Skeletal muscle satellite cell (primary cell): ENCODE measurements around the gene C19orf33. TPM values are rescaled to one million over a fixed set of nuclear protein-coding genes. Genes with fewer than 3 reads are reported as not detected.
"Not testable (repeated sequence)": the region's sequence is repeated elsewhere in the genome, so short reads cannot be mapped to it uniquely, and the experiment has no call there.

Source experiments
- H3K27me3 ChIP-seq: 2 replicates; pipeline ENCODE4 v1.7.0; 2013; ENCODE audit warnings: low read length; ENCODE audit not compliant: control insufficient read depth, insufficient read depth
- H3K36me3 ChIP-seq: 2 replicates; pipeline ENCODE4 v1.7.0; 2013; ENCODE audit warnings: mild to moderate bottlenecking, control low read depth, low read length; ENCODE audit not compliant: insufficient read depth
- H3K4me1 ChIP-seq: 2 replicates; pipeline ENCODE4 v1.7.0; 2013; ENCODE audit warnings: low read length; ENCODE audit not compliant: control insufficient read depth, insufficient read depth
- H3K4me2 ChIP-seq: 2 replicates; pipeline ENCODE4 v1.7.0; 2013; ENCODE audit warnings: mild to moderate bottlenecking, low read length
- H3K4me3 ChIP-seq: 2 replicates; pipeline ENCODE4 v1.7.0; 2013; ENCODE audit warnings: low read length
- H3K9ac ChIP-seq: 2 replicates; pipeline ENCODE4 v1.7.0; 2013; ENCODE audit warnings: mild to moderate bottlenecking, low read depth, low read length, moderate library complexity
- H3K9me3 ChIP-seq: replicated peaks from 2 replicates; pipeline ENCODE4 v1.7.0; 2013; ENCODE audit warnings: mild to moderate bottlenecking, control low read depth, low read length
- total RNA-seq: library from RNA; depleted of rRNA; stranded (reverse); fragments of >200 nt; gene quantifications from 2 replicates; pipeline ENCODE4 v1.2.3, GENCODE V29; 2012; rRNA removed

Gene C19orf33
- not detected in 2 replicates for total RNA-seq

GRCh38 chr19:38303517-38304351, at the start of gene C19orf33:
C19orf33 (plus strand) TSS chr19:38304251; CDS start chr19:38304262, 11 bp downstream.
- H3K4me2 ChIP-seq, result no peak within 1 kb of the TSS
- no peak within 1 kb of the TSS for H3K4me3 ChIP-seq
- no peaks in the 10 kb centered on the region for H3K9me3 ChIP-seq
- no peak within 1 kb of the TSS for H3K9ac ChIP-seq
- H3K27me3 ChIP-seq, result no peaks in the 10 kb centered on the region
- H3K4me1 ChIP-seq, result peaks cover 29% of the 10 kb centered on the region
- peaks cover 35% of the 10 kb centered on the region for H3K36me3 ChIP-seq

- H3K36me3 ChIP-seq, result no peaks in the 10 kb centered on the region
- H3K9me3 ChIP-seq, result no peaks in the 10 kb centered on the region
- peak overlapping the region; percentile 63 for H3K4me3 ChIP-seq
- no peak overlapping the region for H3K9ac ChIP-seq
- no peaks in the 10 kb centered on the region for H3K27me3 ChIP-seq
- peaks cover 26% of the 10 kb centered on the region for H3K4me1 ChIP-seq
- H3K4me2 ChIP-seq, result peak overlapping the region; percentile 73
Measured at GRCh38 chr19:38255383-38256014, 48.6 kb upstream of the C19orf33 start.

- not testable (repeated sequence) for H3K4me2 ChIP-seq, H3K9me3 ChIP-seq, H3K36me3 ChIP-seq, H3K27me3 ChIP-seq, H3K9ac ChIP-seq, H3K4me3 ChIP-seq
- H3K4me1 ChIP-seq, result peaks cover 13% of the 10 kb centered on the region
Measured at GRCh38 chr19:38261942-38262341, 42.1 kb upstream of the C19orf33 start.

GRCh38 chr19:38262585-38263268, 41.3 kb upstream of the C19orf33 start:
- Histone ChIP-seq H3K36me3 (no peaks in the 10 kb centered on the region), H3K4me1 (peaks cover 19% of the 10 kb centered on the region), H3K9ac (no peak overlapping the region), H3K4me3 (no peak overlapping the region), H3K4me2 (no peak overlapping the region), H3K9me3 (no peaks in the 10 kb centered on the region), H3K27me3 (no peaks in the 10 kb centered on the region)

GRCh38 chr19:38263689-38264485, 40.2 kb upstream of the C19orf33 start:
- Histone ChIP-seq H3K9me3 (no peaks in the 10 kb centered on the region), H3K4me1 (peaks cover 19% of the 10 kb centered on the region), H3K9ac (no peak overlapping the region), H3K4me3 (peak overlapping the region; percentile 65), H3K27me3 (no peaks in the 10 kb centered on the region), H3K4me2 (peak overlapping the region; percentile 83), H3K36me3 (no peaks in the 10 kb centered on the region)

- H3K4me1 ChIP-seq, result peaks cover 19% of the 10 kb centered on the region
- H3K9ac ChIP-seq, result no peak within 1 kb of the TSS
- H3K36me3 ChIP-seq, result no peaks in the 10 kb centered on the region
- peak within 1 kb of the TSS; percentile 83 for H3K4me2 ChIP-seq
- peak within 1 kb of the TSS; percentile 65 for H3K4me3 ChIP-seq
- H3K27me3 ChIP-seq, result no peaks in the 10 kb centered on the region
- no peaks in the 10 kb centered on the region for H3K9me3 ChIP-seq
Measured at GRCh38 chr19:38264486-38265212, 39.4 kb upstream of the C19orf33 start, which contains the start of gene SPINT2. SPINT2 (plus strand) TSS chr19:38264573; CDS start chr19:38264893, 320 bp downstream.

GRCh38 chr19:38265213-38265861, 38.7 kb upstream of the C19orf33 start:
- no peaks in the 10 kb centered on the region for H3K9me3 ChIP-seq
- peaks cover 26% of the 10 kb centered on the region for H3K4me1 ChIP-seq
- H3K4me3 ChIP-seq, result no peak overlapping the region
- H3K4me2 ChIP-seq, result no peak overlapping the region
- H3K9ac ChIP-seq, result no peak overlapping the region
- no peaks in the 10 kb centered on the region for H3K27me3 ChIP-seq
- no peaks in the 10 kb centered on the region for H3K36me3 ChIP-seq

GRCh38 chr19:38265921-38266429, 38.1 kb upstream of the C19orf33 start:
- Histone ChIP-seq H3K4me3 (no peak overlapping the region), H3K4me2 (no peak overlapping the region), H3K9me3 (no peaks in the 10 kb centered on the region), H3K4me1 (peaks cover 32% of the 10 kb centered on the region), H3K36me3 (no peaks in the 10 kb centered on the region), H3K27me3 (no peaks in the 10 kb centered on the region), H3K9ac (no peak overlapping the region)

GRCh38 chr19:38266981-38267597, 37.0 kb upstream of the C19orf33 start:
- H3K4me2 ChIP-seq, result no peak overlapping the region
- H3K9me3 ChIP-seq, result no peaks in the 10 kb centered on the region
- no peaks in the 10 kb centered on the region for H3K36me3 ChIP-seq
- no peak overlapping the region for H3K4me3 ChIP-seq
- peaks cover 32% of the 10 kb centered on the region for H3K4me1 ChIP-seq
- no peaks in the 10 kb centered on the region for H3K27me3 ChIP-seq
- H3K9ac ChIP-seq, result no peak overlapping the region
